AG04450 (cell line): ENCODE measurements around the gene WBP2. TPM values are rescaled to one million over a fixed set of nuclear protein-coding genes. Genes with fewer than 3 reads are reported as not detected.
"Not testable (repeated sequence)": the region's sequence is repeated elsewhere in the genome, so short reads cannot be mapped to it uniquely, and the experiment has no call there.

Experiments
- CTCF ChIA-PET: fragments of 300-600, 350-600 bp; formaldehyde crosslinking; extraction: SDS; loops from one replicate; lab custom pipeline; 2022; ENCODE audit warnings: antibody characterized with exemption, inconsistent platforms; lab: Charles Lee
- POLR2A ChIA-PET: fragments of 350-600 bp; formaldehyde crosslinking; extraction: SDS; loops from one replicate; lab custom pipeline; 2021; ENCODE audit warnings: antibody characterized with exemption, inconsistent platforms; lab: Yijun Ruan, JAX
- DNase-seq: peaks from one replicate; pipeline ENCODE4 v3.0.0-alpha.2; 2011; ENCODE audit warnings: low read depth, low spot score
- H3K27ac ChIP-seq: one replicate; pipeline ENCODE4 v1.5.1; 2012; ENCODE audit warnings: low read depth, low read length, control low read depth
- H3K27me3 ChIP-seq: one replicate; pipeline ENCODE4 v1.6.0; 2012; ENCODE audit warnings: low read length; ENCODE audit not compliant: control insufficient read depth, insufficient read depth
- H3K4me3 ChIP-seq: 2 replicates; pipeline ENCODE4 v1.5.1; 2011; ENCODE audit warnings: mild to moderate bottlenecking, low read depth, low read length, control low read depth
- H3K9me3 ChIP-seq: 2 replicates; pipeline ENCODE4 v1.5.1; 2012; ENCODE audit warnings: low read length; ENCODE audit not compliant: control insufficient read depth, insufficient read depth
- CTCF ChIP-seq: IDR thresholded peaks from 2 replicates; pipeline ENCODE4 v1.5.1; 2011; ENCODE audit warnings: low read depth, low read length, control low read depth, inconsistent platforms
- polyA plus RNA-seq: library from polyadenylated mRNA; depleted of rRNA; stranded (reverse); fragments of >200 nt; gene quantifications from 2 replicates; pipeline ENCODE4 v1.2.3, GENCODE V29; 2011

Gene WBP2
- polyA plus RNA-seq, 1 experiment = 35.3 TPM

GRCh38 chr17:75854101-75854748 lies 910 bp downstream of the WBP2 start:
- POLR2A ChIA-PET = interaction anchor here (0.6 to 2.0 kb wide), 8 partner anchors 9 to 458 kb away, joined by 3 to 21 read pairs (median 8); partner anchors contain the start of genes FBF1 and TRIM65
- Histone ChIP-seq H3K9me3 (no peaks in the 10 kb centered on the region), H3K27ac (peak overlapping the region; percentile 57), H3K4me3 (peak overlapping the region; percentile 94), H3K27me3 (no peaks in the 10 kb centered on the region)
- CTCF ChIA-PET = interaction anchor here (1.3 to 3.5 kb wide), 3 partner anchors 8 to 71 kb away, joined by 6 to 18 read pairs (median 8); no protein-coding TSS in a partner anchor
- TF ChIP-seq CTCF = no peak
- no peak for DNase-seq

- no peak overlapping the region for H3K4me3 ChIP-seq
- POLR2A ChIA-PET = interaction anchor here (0.6 kb wide), 1 partner anchor 270 kb away, joined by 10 read pairs; no protein-coding TSS in a partner anchor
Observed at GRCh38 chr17:75853433-75853832, 1.7 kb downstream of the WBP2 start.

DNA sequence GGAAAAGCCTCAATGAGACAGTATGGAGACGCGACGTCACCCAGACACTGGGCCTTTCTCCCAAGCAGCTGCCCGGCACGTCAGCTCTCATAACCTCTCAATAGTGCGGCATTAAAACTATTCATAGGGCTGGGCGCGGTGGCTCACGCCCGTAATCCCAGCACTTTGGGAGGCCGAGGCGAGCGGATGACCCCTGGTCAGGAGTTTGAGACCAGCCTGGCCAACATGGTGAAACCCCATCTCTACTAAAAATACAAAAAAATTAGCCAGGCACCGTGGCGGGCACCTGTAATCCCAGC lies 3.5 kb downstream of the WBP2 start:
- POLR2A ChIA-PET = not testable (repeated sequence)

More at GRCh38 chr17:75853433-75853832, 1.7 kb downstream of the WBP2 start:
- CTCF ChIA-PET = interaction anchor here (0.6 to 3.5 kb wide), 3 partner anchors 7 to 70 kb away, joined by 3 to 18 read pairs (median 6); no protein-coding TSS in a partner anchor
- no peaks in the 10 kb centered on the region for H3K27me3 ChIP-seq
- no peak overlapping the region for H3K27ac ChIP-seq
- H3K9me3 ChIP-seq = no peaks in the 10 kb centered on the region
- no peak for TF ChIP-seq CTCF
- no peak for DNase-seq

GRCh38 chr17:75850928-75851692 lies 4.0 kb downstream of the WBP2 start:
- POLR2A ChIA-PET = no interaction called here

More for the DNA sequence above, 3.5 kb downstream of the WBP2 start:
- H3K4me3 ChIP-seq, H3K9me3 ChIP-seq, CTCF ChIA-PET, H3K27ac ChIP-seq, DNase-seq, H3K27me3 ChIP-seq: not testable (repeated sequence)

More at GRCh38 chr17:75850928-75851692, 4.0 kb downstream of the WBP2 start:
- H3K4me3 ChIP-seq = no peak overlapping the region
- DNase-seq = no peak
- CTCF ChIA-PET = interaction anchor here (1.4 kb wide), 1 partner anchor 11 kb away, joined by 4 read pairs; no protein-coding TSS in a partner anchor
- H3K9me3 ChIP-seq = no peaks in the 10 kb centered on the region
- no peak for TF ChIP-seq CTCF
- no peaks in the 10 kb centered on the region for H3K27me3 ChIP-seq
- no peak overlapping the region for H3K27ac ChIP-seq
